HepG2 (cell line): ENCODE data around the gene HYAL1. TPM values are rescaled to one million over a fixed set of nuclear protein-coding genes. Genes with fewer than 3 reads are reported as not detected.

Experiments
- AHR ChIP-seq: IDR thresholded peaks from 2 replicates; pipeline ENCODE4 v1.6.1; 2018; ENCODE audit warnings: missing genetic modification reagents, missing compliant biosample characterization
- ARID2 ChIP-seq: sonication (generic); formaldehyde crosslinking; IDR thresholded peaks from 2 replicates; pipeline ENCODE4 v1.8.1; 2022; ENCODE audit warnings: mild to moderate bottlenecking, missing genetic modification reagents, borderline replicate concordance
- ATF6 ChIP-seq: sonication (generic); formaldehyde crosslinking; conservative IDR thresholded peaks from 2 replicates; pipeline ENCODE4 v1.4.0; 2020; ENCODE audit warnings: missing genetic modification reagents
- DNMT1 ChIP-seq: sonication (generic); formaldehyde crosslinking; IDR thresholded peaks from 2 replicates; pipeline ENCODE4 v1.5.1; 2020; ENCODE audit warnings: mild to moderate bottlenecking, missing genetic modification reagents
- EEA1 ChIP-seq: sonication (generic); formaldehyde crosslinking; IDR thresholded peaks from 2 replicates; pipeline ENCODE4 v1.5.1; 2020; ENCODE audit warnings: mild to moderate bottlenecking, missing genetic modification reagents, borderline replicate concordance
- FIP1L1 ChIP-seq: fragments of 200-400 bp; formaldehyde crosslinking; IDR thresholded peaks from 2 replicates; pipeline ENCODE4 v1.6.1; 2018; ENCODE audit warnings: low read depth, mild to moderate bottlenecking, low read length, moderate library complexity, borderline replicate concordance; ENCODE audit not compliant: insufficient read depth
- FOXJ3 ChIP-seq: sonication (generic); formaldehyde crosslinking; IDR thresholded peaks from 2 replicates; pipeline ENCODE4 v1.4.0; 2020; ENCODE audit warnings: missing genetic modification reagents, mild to moderate bottlenecking, borderline replicate concordance
- HES4 ChIP-seq: sonication (generic); formaldehyde crosslinking; IDR thresholded peaks from 2 replicates; pipeline ENCODE4 v1.9.0; 2021; ENCODE audit warnings: mild to moderate bottlenecking, missing genetic modification reagents, borderline replicate concordance
- KDM3A ChIP-seq: IDR thresholded peaks from 2 replicates; pipeline ENCODE4 v1.6.1; 2018; ENCODE audit warnings: low read depth, missing compliant biosample characterization
- NKX3-1 ChIP-seq: sonication (generic); formaldehyde crosslinking; IDR thresholded peaks from 2 replicates; pipeline ENCODE4 v1.5.0; 2020; ENCODE audit warnings: missing genetic modification reagents
- REXO4 ChIP-seq: sonication (generic); formaldehyde crosslinking; IDR thresholded peaks from 2 replicates; pipeline ENCODE4 v1.8.0; 2022; ENCODE audit warnings: missing genetic modification reagents, mild to moderate bottlenecking, borderline replicate concordance
- SOX13 ChIP-seq, 3 experiments: fragments of 450-650 bp in 1 of 3; sonication (generic) in 1 of 3; formaldehyde crosslinking in 1 of 3; IDR thresholded peaks in 2 of 3; conservative IDR thresholded peaks in 1 of 3; 2 replicates each; pipeline versions ENCODE4 v1.5.0 to v1.6.1; 2016 to 2020; ENCODE audit warnings: antibody characterized with exemption in 1 of 3, mild to moderate bottlenecking in 1 of 3, missing compliant biosample characterization in 1 of 3, missing genetic modification reagents in 1 of 3, moderate library complexity in 1 of 3
- SSRP1 ChIP-seq: IDR thresholded peaks from 2 replicates; pipeline ENCODE4 v1.6.1; 2016; ENCODE audit warnings: control low read depth
- TIGD3 ChIP-seq: sonication (generic); formaldehyde crosslinking; IDR thresholded peaks from 2 replicates; pipeline ENCODE4 v1.5.1; 2020; ENCODE audit warnings: mild to moderate bottlenecking, missing genetic modification reagents, borderline replicate concordance
- TOPORS ChIP-seq: sonication (generic); formaldehyde crosslinking; IDR thresholded peaks from 2 replicates; pipeline ENCODE4 v1.8.0; 2023; ENCODE audit warnings: mild to moderate bottlenecking, missing genetic modification reagents
- WIZ ChIP-seq: sonication (generic); formaldehyde crosslinking; IDR thresholded peaks from 2 replicates; pipeline ENCODE4 v1.5.1; 2020; ENCODE audit warnings: mild to moderate bottlenecking, missing genetic modification reagents
- ZBTB20 ChIP-seq: sonication (generic); formaldehyde crosslinking; IDR thresholded peaks from 2 replicates; pipeline ENCODE4 v1.8.1; 2023; ENCODE audit warnings: missing genetic modification reagents, low read depth, mild to moderate bottlenecking, borderline replicate concordance
- ZFP37 ChIP-seq: sonication (generic); formaldehyde crosslinking; IDR thresholded peaks from 2 replicates; pipeline ENCODE4 v1.4.0; 2020; ENCODE audit warnings: missing genetic modification reagents, borderline replicate concordance
- ZNF260 ChIP-seq: sonication (generic); formaldehyde crosslinking; IDR thresholded peaks from 2 replicates; pipeline ENCODE4 v1.4.0; 2020; ENCODE audit warnings: missing genetic modification reagents, low read depth, mild to moderate bottlenecking, borderline replicate concordance
- ZNF44 ChIP-seq: sonication (generic); formaldehyde crosslinking; IDR thresholded peaks from 2 replicates; pipeline ENCODE4 v1.5.1; 2020; ENCODE audit warnings: mild to moderate bottlenecking, missing genetic modification reagents
- ZNF672 ChIP-seq: sonication (generic); formaldehyde crosslinking; IDR thresholded peaks from 2 replicates; pipeline ENCODE4 v1.8.1; 2022; ENCODE audit warnings: missing genetic modification reagents
- ZNF678 ChIP-seq: sonication (generic); formaldehyde crosslinking; IDR thresholded peaks from 2 replicates; pipeline ENCODE4 v1.4.0; 2020; ENCODE audit warnings: mild to moderate bottlenecking, missing genetic modification reagents
- ZSCAN12 ChIP-seq: sonication (generic); formaldehyde crosslinking; IDR thresholded peaks from 2 replicates; pipeline ENCODE4 v1.9.0; 2021; ENCODE audit warnings: mild to moderate bottlenecking, missing genetic modification reagents
- polyA plus RNA-seq, 8 experiments: library from polyadenylated mRNA; depleted of rRNA in 3 of 8; stranded (reverse) in 7 of 8; unstranded in 1 of 8; fragments of >200 nt; fragmentation: Illumina TruSeq in 4 of 8; extraction: Trizol in 4 of 8; gene quantifications; 2 replicates each; pipeline versions ENCODE4 v1.2.1 to v1.2.3, GENCODE V29; 2011 to 2016; ENCODE audit warnings: low read depth in 4 of 8, missing spikeins in 1 of 8, mixed read lengths in 1 of 8; ENCODE audit not compliant: insufficient read depth in 1 of 8
- total RNA-seq, 5 experiments: library from RNA; depleted of rRNA; stranded (reverse); fragments of >200 nt; fragmentation: Illumina TruSeq; extraction: Trizol; gene quantifications; 2 replicates each; pipeline ENCODE4 v1.2.3, GENCODE V29; 2016; ENCODE audit warnings: low read depth in 1 of 5
- TF ChIP-seq, protein P1 (sequence below): sonication (generic); formaldehyde crosslinking; IDR thresholded peaks from 2 replicates; pipeline ENCODE4 v1.4.0; 2020; ENCODE audit warnings: mild to moderate bottlenecking, missing genetic modification reagents
- TF ChIP-seq, protein P2 (sequence below): sonication (generic); formaldehyde crosslinking; IDR thresholded peaks from 2 replicates; pipeline ENCODE4 v1.8.1; 2023; ENCODE audit warnings: mild to moderate bottlenecking, inconsistent platforms, moderate library complexity, missing genetic modification reagents, borderline replicate concordance

The HYAL1 gene
- total and polyA plus RNA-seq, 2 of the 13 experiments (the other 11 are each of a cell fraction or from before 2014, with no cell fraction given): 76.5 to 193 TPM

GRCh38 chr3:50272911-50273688, 30.3 kb downstream of the HYAL1 start (continued):
- no peak for TF ChIP-seq TIGD3 (CRISPR knock-in tag)
- TF ChIP-seq AHR: no peak
- TF ChIP-seq ZBTB20 (CRISPR knock-in tag): no peak
- no peak for TF ChIP-seq FOXJ3 (CRISPR knock-in tag)
- no peak for TF ChIP-seq HES4 (CRISPR knock-in tag)
- TF ChIP-seq ATF6 (CRISPR knock-in tag): 0 out of 2 replicates have a peak, but pooled peaks have one; percentile 51
- no peak for TF ChIP-seq DNMT1 (CRISPR knock-in tag)
- TF ChIP-seq FIP1L1: no peak
- TF ChIP-seq KDM3A (CRISPR knock-in tag): peak; percentile 97
- no peak for TF ChIP-seq ARID2 (CRISPR knock-in tag)
- TF ChIP-seq ZNF44: no peak
- no peak for TF ChIP-seq WIZ (CRISPR knock-in tag)
- TF ChIP-seq ZSCAN12 (CRISPR knock-in tag): no peak
- no peak for TF ChIP-seq ZNF260 (CRISPR knock-in tag)
- no peak for TF ChIP-seq REXO4 (CRISPR knock-in tag)
- TF ChIP-seq SSRP1: peak; percentile 48; the same call in 1 of the 2 replicates
- TF ChIP-seq, protein P1, sequence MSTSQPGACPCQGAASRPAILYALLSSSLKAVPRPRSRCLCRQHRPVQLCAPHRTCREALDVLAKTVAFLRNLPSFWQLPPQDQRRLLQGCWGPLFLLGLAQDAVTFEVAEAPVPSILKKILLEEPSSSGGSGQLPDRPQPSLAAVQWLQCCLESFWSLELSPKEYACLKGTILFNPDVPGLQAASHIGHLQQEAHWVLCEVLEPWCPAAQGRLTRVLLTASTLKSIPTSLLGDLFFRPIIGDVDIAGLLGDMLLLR (CRISPR knock-in tag): peak; percentile 43; the same call in 1 of the 2 replicates
- TF ChIP-seq TOPORS (CRISPR knock-in tag): no peak
- TF ChIP-seq, protein P2, sequence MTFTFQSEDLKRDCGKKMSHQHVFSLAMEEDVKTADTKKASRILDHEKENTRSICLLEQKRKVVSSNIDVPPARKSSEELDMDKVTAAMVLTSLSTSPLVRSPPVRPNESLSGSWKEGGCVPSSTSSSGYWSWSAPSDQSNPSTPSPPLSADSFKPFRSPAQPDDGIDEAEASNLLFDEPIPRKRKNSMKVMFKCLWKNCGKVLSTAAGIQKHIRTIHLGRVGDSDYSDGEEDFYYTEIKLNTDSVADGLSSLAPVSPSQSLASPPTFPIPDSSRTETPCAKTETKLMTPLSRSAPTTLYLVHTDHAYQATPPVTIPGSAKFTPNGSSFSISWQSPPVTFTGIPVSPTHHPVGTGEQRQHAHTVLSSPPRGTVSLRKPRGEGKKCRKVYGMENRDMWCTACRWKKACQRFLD (CRISPR knock-in tag): no peak
- TF ChIP-seq ZNF678: no peak
- no peak for TF ChIP-seq ZNF672 (CRISPR knock-in tag)
- TF ChIP-seq SOX13 (IDR thresholded peaks at IDR 0.05): no peak
- peak in 1 of 2 experiments; percentile 28; a peak in 2 of 4 replicates for TF ChIP-seq SOX13 (CRISPR knock-in tag; conservative IDR thresholded peaks at IDR 0.05 in 1 of 2, IDR thresholded peaks at IDR 0.05 in 1 of 2)
- no peak for TF ChIP-seq ZFP37 (CRISPR knock-in tag)
- no peak for TF ChIP-seq EEA1 (CRISPR knock-in tag)
- no peak for TF ChIP-seq NKX3-1 (CRISPR knock-in tag)
